Mammary epithelial cell (primary cell): ENCODE results near the gene MXD3.

Source experiments
- CTCF ChIP-seq, 2 donors: IDR thresholded peaks in 1 of 2; conservative IDR thresholded peaks in 1 of 2; 2 replicates each; pipeline ENCODE4 v1.5.1; 2011 to 2012; ENCODE audit warnings: inconsistent platforms in 2 of 2, low read length in 2 of 2, mild to moderate bottlenecking in 2 of 2, control low read depth in 1 of 2, low read depth in 1 of 2; ENCODE audit not compliant: insufficient read depth in 1 of 2; ENCODE audit errors: extremely low read depth in 1 of 2
- EZH2 ChIP-seq: IDR thresholded peaks from 2 replicates; pipeline ENCODE4 v1.6.1; 2012; ENCODE audit warnings: low read length, inconsistent platforms, borderline replicate concordance

- TF ChIP-seq CTCF (conservative IDR thresholded peaks at IDR 0.05 in 1 of 2, IDR thresholded peaks at IDR 0.05 in 1 of 2; ENCODE audit: extremely low read depth in 1 of 2, insufficient read depth in 1 of 2, low read depth in 1 of 2, low read length in 2 of 2) (no peak), EZH2 (no peak)
These were observed 10.7 kb downstream of the MXD3 start for GRCh38 chr5:177300951-177301350.
